ENCODE data around the gene CCR3.

- TF ChIP-seq CTCF (IDR thresholded peaks at IDR 0.05 in 8 of 11, conservative IDR thresholded peaks at IDR 0.05 in 3 of 11) (no peak), POLR2A (IDR thresholded peaks at IDR 0.05) (no peak), POLR2AphosphoS5 (IDR thresholded peaks at IDR 0.05) (no peak)
Measured at GRCh38 chr3:46196261-46196957, 45.9 kb upstream of the CCR3 start.

All from spleen (tissue), 7 donors.